Left renal pelvis (tissue), 4 donors: ENCODE results near the gene ALK. TPM values are rescaled to one million over a fixed set of nuclear protein-coding genes. Genes with fewer than 3 reads are reported as not detected.

Source experiments
- DNase-seq, 4 donors: peaks; one replicate each; pipeline ENCODE4 v3.0.0-alpha.2; 2013; ENCODE audit warnings: low read depth in 4 of 4, low spot score in 3 of 4
- polyA plus RNA-seq, 4 donors: library from polyadenylated mRNA; unstranded; fragments of 120-200 nt; gene quantifications; one replicate each; pipeline ENCODE4 v1.2.1, GENCODE V29; 2013; ENCODE audit not compliant: insufficient read length in 4 of 4

The ALK gene
- 1 to 10 TPM in 1 of 4 donors, under 1 TPM in 3; 0.30 to 1.4 (median 0.54) TPM for polyA plus RNA-seq

DNA sequence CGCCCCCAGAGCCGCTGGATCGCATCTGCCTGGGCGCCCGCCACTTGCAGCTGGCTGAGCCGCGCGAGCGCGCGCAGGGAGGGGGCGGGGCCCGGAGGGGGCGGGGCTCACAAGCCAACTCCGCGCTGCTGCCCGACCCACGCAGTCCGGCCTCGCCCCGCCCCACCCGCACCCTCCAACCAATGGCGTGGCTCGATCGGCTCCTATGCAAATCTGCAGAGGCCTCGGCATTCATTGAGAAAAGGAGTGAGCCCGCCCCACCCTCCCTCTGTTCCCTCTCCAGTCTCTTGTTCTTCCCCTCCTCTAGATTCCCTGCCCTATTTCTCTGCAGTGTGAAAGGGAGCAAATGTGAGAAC, at the start of gene ALK:
Gene ALK (minus strand): TSS at position 27 of the 356 bp plus-strand sequence. CDS start 927 bp downstream, outside the sequence.
- DNase-seq = peak; percentile 70 to 83 (median 81)

DNA sequence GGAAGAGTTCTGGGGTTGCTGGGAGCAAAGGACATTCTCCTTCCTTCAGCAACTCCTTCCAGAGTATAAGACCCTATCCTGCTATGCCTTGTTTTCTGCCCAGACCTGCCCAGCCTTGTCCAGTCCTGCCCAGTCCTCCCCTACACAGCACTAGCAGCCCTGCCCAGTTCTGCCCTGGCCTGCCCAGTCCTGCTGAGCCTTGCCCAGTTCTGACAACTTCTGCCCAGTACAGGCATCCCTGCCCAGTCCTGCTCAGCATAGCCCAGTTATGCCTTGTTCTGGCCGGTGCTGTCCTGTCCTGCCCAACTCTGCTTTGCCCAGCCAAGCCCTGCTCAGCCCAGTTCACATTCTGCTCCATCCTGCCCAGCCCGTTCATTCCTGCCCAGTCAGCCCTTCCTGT, 44.9 kb upstream of the ALK start:
- DNase-seq = no peak

DNA sequence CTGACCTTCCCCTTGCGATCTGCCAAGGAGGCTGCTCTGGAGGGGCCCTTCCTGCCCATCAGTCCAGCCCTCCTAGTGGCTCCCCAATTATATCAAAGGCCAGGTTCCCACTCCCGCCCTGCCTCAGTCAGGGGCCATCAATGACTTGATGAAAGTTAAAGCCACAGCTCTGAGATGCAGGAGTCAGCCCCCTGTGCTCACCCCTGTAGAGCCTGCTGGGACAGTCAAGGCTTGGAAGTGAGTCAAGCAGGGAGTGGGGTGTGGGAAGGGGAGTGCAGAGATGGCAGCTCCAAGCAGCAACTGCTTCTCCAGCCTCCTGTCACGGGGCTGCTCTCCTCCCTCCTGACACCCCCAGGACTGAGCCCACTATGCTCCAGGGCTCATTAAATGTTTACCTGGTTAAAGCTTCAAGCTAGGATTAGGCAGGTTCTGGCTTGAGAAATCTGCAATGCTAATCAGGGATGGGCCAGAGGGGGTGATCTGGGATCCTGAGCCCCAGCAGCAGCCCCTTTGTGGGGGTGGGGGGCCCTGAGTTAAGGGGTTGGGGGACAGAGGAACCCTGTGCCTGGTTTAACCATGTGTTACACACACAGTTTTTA, 42.7 kb upstream of the ALK start:
- DNase-seq = no peak

DNA sequence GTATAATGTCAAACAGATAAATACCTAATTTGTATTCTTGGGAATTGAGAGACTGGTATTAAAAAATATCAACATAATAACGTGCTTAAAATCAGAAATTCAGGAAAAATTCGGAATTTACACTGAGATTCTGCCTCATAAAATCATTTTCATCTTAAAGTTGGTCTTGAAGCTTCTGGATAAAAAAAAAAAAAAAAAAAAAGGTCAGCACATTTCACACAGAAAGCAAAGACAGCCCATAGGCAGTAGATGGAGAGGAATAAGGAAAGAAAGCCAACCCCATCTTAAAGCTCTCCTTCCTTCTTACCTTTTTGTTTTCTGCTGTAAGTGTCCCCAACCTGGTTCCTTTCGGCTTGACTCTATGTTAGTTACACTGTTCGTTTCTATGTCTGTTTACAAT, 41.5 kb upstream of the ALK start:
- no peak for DNase-seq

DNA sequence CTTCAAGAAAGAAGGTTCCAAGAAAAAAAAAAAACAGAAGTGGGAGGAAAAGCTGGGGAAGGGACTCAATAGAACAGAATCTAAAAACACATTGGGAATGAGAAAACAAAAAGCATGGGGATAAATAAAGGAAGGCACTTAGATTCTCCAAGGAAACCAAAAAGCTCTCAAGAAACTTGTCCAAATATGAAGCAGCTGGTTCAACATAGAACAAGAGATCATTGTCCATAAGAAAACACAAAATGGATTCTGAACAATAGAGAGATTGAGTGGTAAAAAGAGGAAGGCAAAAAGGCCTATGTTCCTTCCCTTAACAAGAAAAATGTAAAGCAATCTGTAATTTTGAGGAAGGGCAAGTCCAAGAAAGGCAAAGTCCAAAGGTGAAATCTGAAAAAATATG, 32.9 kb upstream of the ALK start:
- no peak for DNase-seq

DNA sequence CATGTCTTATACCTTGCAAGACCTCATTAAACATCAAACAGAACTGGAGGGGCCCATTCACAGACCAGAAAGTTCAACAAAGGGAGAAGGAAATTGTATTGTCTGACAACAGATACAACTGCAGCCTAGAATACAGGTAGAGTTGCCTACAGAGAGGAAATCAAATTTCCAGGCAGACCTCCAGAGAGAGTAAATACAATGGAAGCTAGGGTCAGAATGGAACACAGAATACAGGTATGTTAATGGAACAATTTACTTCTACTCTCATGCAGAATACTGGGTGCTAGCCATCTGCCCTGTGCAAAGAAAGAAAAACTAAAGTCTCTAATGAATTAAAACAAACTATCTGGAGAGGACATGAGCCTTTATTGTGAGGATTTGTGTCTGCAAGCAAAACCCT, 31.6 kb upstream of the ALK start:
- no peak for DNase-seq

DNA sequence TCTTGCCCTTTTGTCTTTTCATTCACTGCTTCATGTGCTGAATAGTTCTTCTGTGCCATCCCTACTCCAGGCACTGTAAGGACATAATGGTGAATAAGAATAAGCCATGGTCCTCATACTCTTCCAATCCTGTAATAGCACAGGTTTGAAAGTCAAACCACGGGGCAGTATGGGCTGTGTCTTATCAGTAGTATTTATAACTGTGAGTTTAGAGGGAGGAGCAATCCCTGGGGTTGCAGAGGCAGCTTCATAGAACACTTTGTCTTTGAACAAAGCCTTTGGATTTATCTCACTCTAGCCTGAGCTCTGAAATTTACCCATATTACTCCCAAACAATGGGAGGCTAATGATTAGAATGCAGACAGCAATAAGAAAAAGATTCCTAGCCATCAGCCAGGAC, 30.2 kb upstream of the ALK start:
- DNase-seq = no peak

DNA sequence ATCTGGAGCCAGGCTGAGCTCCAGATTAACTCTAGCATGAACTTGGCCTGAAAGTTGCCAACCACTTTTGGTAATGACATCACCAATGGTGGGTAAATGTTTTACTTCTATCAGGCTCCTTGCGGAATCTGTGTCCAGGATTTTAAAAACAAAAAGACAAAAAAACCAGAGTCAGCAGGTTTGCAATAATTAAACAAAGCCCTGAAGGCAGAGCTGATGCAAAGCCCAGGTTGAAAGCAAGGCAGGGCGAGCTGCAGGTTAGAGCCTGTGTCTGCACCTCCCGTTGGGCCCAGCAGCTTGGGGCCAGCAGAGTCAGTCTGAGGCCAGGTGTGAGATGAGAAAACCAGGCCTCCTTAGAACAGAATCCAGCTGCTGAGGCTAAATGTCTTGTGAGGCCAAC, 29.1 kb upstream of the ALK start:
- DNase-seq = no peak

DNA sequence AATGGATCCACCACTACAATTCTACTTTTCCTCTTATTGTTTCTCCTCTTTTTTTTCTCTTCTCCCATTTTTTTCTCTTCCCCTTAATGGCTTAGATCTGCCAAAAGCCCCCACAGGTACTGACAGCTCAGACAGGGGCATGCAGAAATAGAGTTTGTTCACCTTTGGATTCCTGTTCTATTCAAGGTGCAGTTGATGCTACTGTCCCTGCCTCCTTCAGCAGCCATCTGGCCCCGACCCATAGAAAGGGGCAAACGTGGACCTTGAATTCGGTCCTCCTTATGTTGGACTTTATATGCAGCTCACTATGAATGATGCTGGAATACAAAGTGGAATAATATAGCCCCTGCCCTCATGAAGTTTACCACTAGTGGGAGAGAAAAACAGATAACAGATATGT, 27.7 kb upstream of the ALK start:
- no peak for DNase-seq

DNA sequence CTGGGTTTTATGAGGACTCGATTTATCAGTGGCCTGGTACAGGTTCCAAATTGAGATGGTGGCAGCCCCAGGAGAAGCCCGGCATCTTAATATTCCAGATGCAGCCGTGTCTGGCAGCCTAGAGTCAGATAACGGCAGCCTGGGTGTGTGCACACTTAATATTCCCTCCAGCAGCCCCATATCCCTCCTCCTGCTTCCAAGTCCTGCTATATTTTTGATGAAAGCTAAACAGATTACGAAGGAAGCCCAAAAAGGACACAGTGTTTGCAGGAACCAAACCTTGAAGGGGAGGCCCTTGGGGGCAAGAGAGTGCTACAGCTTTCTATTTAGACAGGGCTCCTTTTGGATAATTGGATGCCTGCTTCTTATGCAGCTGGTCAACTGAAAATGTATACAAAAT, 25.1 kb upstream of the ALK start:
- no peak for DNase-seq

DNA sequence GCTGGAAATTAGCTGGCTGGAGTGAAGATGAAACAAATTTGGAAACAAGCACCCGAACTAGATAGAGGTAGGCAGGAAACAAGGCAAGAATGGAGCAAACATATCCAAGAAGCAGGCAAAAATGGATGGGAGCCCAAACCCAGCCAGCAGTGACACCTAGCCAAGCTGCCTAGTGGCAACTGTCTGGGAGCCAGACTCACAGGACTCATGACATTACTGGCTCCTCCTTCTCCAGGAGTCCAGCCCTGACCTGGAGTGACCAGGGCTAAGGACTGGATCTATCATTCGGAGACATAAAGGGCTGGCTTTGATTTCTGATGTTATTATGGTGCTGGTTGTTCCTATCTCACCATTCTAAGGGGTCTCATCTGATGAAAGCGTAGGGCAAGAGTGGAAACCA, 21.3 kb upstream of the ALK start:
- DNase-seq = no peak

DNA sequence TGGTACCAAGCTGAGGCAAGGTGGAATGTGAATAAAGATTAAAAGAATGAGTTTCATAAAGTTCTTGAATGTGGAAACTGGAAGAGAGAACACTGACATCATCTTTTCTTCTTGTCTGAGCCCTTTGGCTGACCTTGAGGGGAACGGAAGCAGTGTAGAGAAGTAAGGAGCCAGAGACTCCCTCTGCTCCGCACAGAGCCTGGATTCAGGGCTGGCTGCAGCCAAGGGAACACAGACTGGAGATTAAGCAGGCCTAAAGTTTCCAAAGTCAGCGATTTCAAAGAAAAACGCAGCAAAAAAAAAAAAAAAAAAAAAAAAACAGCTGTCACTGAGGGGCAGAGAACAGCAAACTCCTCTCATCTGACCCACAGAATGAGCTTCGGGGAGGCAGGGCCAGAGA, 19.3 kb upstream of the ALK start:
- DNase-seq = no peak

DNA sequence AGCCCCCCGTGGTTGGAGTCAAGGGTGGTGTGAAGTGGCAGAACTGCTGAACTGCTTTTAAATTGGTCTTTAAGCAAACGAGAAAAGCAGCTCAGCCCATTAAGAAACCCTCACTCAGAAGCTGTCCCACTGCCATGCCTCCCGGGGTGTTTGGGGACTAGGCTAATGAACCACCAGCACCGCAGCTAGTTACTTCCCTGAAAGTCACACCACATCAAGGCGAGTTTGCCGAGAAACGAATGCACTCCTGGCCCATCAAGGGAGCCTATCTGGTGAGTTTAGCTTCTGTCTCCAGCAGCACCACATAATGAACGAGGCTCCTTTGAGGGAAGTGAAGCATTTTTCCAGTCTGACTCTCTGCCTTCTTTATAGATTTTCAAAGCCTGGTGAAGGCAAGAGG, 14.6 kb upstream of the ALK start:
- DNase-seq = no peak

DNA sequence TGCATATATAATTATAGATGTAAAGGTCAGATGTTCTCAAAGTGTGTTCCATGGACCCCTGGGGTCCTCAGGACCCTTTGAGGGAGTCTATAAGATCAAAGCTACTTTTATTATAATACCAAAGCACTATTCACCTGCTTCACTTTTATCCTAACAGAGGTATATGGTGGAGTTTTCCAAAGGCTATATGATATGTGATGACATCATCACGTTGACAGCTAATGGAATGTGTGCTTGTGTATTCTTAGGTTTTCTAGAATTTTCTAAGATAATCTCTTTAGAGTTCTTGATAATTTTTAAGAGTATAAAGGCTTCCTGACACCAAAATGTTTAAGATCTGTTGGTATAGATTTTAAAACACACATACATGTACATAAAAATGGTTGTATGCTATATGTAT, 10.4 kb upstream of the ALK start:
- no peak for DNase-seq

DNA sequence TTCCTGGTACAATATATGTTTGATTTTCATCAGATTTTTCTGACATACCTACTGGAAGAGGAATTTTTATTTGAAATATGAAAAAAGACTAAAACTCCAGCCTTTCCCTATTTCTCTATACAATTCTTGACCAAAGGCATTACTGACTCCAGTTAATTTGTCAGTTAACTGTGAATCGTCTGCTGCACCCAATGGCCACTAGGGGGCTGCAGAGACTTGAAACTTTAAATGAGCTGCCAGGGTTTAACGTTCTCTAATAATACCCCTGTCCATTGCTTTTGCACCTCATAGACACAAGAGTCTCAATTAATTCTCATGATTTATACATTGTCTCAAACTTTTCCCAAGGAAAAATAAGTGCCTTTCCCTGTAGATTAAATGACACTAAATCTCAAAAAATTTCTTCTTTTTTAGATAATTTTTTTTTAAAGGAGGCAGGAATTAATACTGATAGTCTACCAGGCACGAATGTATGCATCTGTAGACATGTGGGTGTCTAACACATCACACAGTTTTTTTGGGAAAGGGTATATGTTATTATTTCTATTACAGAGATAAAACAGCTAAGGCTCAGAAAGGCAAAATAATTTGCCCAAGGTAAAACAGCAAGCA, 1.8 kb upstream of the ALK start:
- peak in 2 of 4 donors; percentile 46 to 55 for DNase-seq

DNA sequence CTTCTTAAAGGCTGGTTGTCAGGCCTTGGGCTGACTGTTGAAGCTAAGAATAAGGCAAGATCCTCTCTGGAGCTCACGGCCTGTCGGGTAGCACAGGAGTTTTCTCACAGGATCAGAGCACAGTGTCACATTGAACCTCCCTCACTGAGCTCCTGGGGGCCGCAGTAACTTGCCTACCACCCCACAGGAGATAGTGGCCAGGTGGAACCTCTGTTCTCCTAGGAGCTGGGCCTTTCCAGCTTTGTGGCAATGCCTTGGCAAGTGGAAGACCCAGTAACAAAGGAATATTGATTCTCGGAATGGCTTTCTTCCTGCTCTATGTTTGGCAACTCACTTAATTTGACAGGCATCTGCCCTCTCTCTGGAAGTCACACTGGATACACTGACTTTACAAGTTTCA, 1.2 kb upstream of the ALK start:
- DNase-seq = no peak

DNA sequence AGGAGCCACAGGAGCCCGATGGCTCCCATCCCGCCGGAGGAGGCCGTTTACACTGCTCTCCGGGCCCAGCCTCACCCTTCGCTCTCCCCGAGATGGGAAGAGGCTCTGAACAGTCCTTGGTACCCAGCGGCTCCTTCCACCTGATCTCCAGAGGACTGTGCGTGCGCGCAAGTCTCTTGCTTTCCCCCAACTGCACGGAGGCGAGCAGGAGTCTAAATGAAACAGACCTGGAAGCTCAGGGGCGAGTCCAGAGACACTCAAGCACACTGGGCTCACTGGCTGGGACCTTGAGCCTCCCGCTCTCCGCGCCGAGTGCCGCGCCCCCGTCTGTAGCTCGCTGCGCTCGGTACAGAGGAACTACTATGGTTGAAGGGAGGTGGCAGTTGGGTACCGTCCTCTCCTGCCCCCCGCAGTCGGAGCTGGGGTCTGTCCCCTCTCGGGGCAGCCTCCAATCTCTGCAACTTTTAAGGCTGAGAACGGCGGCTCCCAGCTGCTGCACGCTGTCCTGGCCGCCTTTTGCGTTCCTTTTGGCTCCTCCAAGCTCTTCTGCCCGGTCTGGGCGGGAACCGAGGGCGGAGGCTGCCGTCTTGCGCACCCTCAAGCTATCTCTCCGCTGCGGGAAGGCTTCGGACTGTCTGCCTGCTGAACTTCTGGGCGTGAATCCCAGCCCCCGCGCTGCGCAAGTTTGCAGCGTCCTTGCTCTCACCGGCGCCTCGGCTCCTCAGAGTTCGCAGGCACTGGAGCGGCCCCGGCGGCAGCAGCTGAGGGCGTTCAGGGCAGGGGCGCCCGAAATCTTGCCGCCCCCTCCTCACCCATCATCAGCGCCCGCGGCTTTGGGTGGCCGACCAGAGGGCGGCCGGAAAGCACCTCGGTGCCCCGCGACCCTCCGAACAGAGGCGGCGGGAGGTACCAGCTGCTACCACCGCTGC, 491 bp downstream of the ALK start:
- DNase-seq = no peak

DNA sequence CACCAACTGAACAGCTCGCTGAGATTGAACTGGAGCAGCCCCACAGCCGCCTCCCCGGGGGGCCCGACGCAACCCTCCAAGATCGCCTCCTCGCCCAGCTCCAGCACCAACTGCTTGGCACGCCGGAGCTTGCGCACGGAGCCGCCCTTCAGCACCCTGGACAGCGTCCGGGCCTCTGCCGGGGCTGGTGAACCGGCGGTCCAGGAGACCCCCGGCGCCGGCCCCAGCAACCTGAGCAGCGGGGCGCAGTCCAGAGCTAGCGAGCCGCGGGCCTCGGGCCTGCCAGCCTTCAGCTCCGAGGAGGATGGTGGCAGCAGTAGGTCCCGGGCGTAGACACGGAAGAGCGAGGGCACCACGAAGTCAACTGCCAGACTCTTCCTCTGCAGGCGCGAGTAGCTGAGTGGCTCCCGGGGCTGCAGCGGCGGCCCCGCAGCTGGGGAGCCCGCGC, 1.2 kb downstream of the ALK start:
- DNase-seq = peak; percentile 43 to 76 (median 66)

DNA sequence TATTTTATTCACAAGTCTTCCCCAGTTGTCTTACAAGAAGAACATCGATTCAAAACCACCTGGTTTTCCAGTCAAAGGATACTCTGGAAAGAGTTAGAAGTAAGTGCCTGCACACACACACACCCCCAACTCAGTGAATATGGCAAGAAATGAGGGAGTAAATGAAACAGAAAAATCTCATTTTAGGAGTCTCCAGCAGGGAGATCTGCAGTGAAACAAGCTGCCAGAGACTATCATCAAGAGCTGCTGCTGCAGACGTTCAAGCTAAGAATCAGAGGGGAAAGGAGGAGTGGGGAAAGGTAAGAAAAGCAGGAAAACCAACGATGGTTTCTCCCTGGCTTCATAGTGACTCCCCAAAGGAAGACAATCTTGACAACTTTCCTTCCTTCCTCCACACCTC, 2.4 kb downstream of the ALK start:
- no peak for DNase-seq

DNA sequence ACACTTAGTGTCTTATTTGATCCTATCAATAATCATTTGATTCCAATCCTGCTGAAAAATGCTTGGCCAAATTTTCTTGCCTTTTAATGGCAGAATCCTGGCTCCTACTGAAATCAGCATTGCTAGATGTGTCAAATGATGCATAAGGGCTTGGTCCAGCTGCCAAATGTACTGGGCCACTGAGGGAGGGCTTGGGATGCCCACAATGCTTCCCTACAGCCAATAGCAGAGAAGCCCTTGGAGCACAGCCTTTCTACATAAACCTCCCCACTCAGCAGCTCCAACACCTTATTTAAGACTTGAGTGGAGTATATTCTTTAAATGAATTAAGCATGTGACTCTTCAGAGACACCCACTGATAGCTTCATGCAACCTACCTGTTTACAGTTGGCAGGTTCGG, 3.6 kb downstream of the ALK start:
- no peak for DNase-seq

DNA sequence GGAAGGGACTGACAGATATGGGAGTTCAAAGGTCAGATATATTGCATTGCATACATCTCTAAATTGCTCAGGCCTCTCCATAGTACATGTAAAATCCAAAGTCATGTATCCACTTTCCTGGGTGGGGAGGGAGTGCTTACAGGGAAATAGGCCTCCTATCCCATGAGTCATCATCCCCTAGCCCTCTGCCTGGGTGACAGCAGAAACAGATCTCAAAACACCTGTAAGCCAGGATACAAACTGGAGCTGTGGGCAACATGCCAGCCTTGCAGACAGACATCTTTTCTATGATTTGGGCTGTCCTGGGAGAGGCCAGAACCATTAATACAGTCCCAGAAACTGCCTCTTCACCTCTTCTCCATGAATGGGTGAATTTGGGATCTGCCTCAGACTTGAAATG, 4.8 kb downstream of the ALK start:
- no peak for DNase-seq

DNA sequence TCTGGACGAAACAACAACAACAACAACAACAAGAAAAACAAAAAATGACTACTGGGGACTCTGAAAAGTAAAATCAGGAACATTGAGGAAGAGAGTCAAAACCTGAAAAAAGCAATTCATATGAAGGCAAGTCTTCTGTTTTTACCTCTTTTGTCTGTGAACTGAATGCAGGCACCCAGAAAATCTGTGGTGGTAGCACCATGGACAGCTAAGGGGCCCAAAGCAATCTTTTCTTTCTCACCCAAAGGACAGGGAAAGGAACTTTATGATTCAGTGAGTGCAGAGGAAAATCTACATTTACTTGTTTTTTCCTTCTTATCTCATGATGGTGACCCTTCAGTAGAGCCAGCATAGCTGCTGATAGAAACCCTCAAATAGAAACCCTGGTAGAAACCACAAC, 10.4 kb downstream of the ALK start:
- no peak for DNase-seq
